HG02798 (cell line): ENCODE measurements around the gene KLC3.

Experiments
- ATAC-seq: cut with Tn5 transposase; IDR thresholded peaks from one replicate; pipeline ENCODE4 v1.9.1; 2021; ENCODE audit warnings: mild to moderate bottlenecking; ENCODE audit not compliant: unreplicated experiment, poor library complexity

KLC3 gene

DNA sequence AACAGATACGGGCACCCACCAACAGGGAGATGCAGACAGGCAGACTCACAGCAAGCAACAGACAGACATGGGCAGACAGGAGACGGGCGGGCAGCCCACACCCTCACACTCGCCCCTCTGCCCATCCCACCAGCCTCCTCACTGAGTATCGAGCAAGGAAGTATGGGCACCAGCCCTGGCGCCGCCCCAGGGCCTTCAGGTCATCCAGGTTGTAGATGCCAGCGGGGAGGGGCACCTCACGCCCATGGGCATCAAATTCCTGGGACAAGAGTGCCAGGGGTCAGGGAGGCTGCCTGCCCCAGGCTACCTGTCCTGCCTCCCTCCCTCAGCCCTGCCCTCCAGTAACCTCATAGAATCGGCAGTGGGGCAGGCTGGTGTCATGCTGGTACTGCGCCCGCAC is 24.1 kb downstream of the KLC3 start:
- ATAC-seq: no peak

DNA sequence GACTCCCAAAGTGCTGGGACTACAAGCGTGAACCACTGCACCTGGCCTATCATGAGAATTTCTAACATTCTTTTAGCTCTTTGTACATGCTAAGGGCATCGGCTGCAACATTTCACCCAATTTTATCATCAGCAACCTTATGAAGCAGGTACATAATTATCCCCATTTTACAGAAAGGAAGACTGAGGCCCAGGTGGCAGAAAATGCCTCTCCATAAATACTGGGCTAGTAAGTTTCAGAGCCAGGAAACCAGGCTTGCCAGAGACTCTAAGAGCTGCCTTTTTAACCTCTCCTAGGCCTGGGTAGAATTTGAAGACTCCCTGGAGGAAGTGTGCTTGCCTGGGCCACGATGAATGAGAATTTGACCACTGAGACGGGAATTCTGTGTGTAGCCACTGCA is 27.6 kb downstream of the KLC3 start:
- no peak for ATAC-seq

GRCh38 chr19:45368737-45369340 is 28.3 kb downstream of the KLC3 start:
- ATAC-seq: no peak

DNA sequence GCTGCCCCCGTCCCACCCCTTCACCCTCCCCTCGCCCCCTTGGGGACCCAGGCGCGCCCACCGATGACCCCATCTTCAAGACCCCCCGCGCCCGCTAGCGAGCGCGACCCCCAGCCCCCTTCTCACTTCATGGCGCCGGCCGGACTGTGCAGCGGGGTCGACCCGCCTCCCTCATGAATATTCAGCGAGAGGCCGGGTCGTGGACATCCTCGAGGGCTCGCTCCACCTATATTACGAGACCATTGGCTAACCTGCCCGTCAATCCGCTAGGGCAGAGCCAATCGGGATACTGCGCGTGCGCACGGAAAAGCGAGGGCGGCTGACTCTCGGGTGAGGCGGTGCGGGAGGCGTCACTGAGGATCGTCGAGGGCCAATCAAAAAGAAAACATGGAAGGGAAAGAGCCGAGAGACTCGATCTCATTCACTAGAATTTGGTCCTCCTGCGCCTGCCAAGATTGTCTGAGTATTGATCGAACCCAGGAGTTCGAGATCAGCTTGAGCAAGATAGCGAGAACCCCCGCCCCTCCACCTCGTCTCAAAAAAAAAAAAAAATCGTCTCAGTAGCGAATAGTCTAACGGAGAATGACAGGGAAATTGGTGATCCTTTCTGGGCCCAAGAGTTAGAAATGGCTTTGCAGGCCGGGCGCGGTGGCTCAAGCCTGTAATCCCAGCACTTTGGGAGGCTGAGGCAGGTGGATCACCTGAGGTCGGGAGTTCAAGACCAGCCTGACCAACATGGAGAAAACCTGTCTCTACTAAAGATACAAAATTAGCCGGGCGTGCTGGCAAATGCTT is 30.1 kb downstream of the KLC3 start, which contains the start of gene ERCC2:
TSS of gene ERCC2 (minus strand) at position 164 of the 795 bp plus-strand sequence. CDS start at position 131, 33 bp downstream.
- ATAC-seq: peak; percentile 98

GRCh38 chr19:45376045-45376724 is 35.6 kb downstream of the KLC3 start:
- no peak for ATAC-seq

DNA sequence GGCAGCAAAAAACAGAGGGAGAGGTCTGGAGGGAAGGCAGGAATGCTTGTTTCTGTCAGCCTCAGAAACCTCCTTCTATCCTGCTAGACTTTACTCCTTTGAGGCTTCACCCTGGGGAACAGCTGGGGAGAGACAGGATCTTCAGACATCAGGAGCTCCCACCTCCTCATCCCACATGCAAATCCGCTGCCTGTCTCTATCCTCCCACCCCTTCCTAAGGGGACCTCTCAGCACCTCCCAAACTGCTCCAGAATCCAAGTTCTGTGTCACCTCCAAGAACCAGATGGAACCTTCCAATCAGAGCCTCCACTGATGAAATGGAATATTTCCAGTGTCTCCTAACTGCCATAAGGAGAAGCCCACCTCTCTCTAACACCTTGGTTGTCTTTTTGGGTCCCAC is 39.6 kb downstream of the KLC3 start:
- ATAC-seq: no peak

GRCh38 chr19:45382426-45382825 is 41.9 kb downstream of the KLC3 start:
- ATAC-seq: no peak

GRCh38 chr19:45385392-45386221 is 45.1 kb downstream of the KLC3 start:
- no peak for ATAC-seq

GRCh38 chr19:45391346-45391745 is 50.8 kb downstream of the KLC3 start:
- no peak for ATAC-seq

GRCh38 chr19:45391871-45392665 is 51.5 kb downstream of the KLC3 start:
- ATAC-seq: no peak

GRCh38 chr19:45395821-45396617 is 55.5 kb downstream of the KLC3 start:
- ATAC-seq: no peak

DNA sequence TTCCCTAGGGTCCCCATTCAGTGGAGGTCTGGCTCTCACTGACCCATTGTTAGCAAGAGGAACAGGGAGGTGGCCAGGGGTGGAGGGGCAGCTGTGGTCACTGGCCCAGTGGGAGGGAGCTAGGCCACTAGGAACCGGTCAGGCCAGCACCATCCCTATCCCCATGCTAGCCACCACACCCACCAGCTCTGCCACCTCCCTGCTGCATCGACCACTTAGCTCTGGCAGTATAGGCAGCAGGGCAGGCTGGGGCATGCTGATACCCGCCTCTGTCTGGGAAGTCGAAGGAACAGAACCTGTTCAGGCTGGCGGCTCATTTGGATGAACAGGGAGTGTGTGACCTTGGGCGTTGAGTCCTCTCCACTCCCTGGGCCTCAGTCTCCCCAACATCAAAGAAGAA is 59.6 kb downstream of the KLC3 start:
- ATAC-seq: no peak
